MCF 10A (cell line): Measurements from ENCODE around the gene CCDC15. TPM values are rescaled to one million over a fixed set of nuclear protein-coding genes. Genes with fewer than 3 reads are reported as not detected.

ENCODE experiments used
- BruUV-seq: library from RNA; stranded (reverse); fragments of 400-500 nt; replicated peaks from 2 replicates; lab custom pipeline; 2021; lab: Mats Ljungman, UMichigan
- CTCF ChIA-PET: fragments of 300-600 bp; sonication (Branson Sonifier 250); formaldehyde crosslinking; extraction: SDS; loops from one replicate; lab custom pipeline; 2021; ENCODE audit warnings: antibody characterized with exemption, inconsistent platforms; lab: Yijun Ruan, JAX
- POLR2A ChIA-PET: fragments of 300-600, 350-650 bp; sonication (Branson Sonifier 250); formaldehyde crosslinking; extraction: SDS; loops from one replicate; lab custom pipeline; 2020; ENCODE audit warnings: antibody characterized with exemption, inconsistent platforms; lab: Yijun Ruan, JAX
- DNase-seq: peaks from one replicate; pipeline ENCODE4 v3.0.0-alpha.2; 2018; ENCODE audit not compliant: unreplicated experiment
- H3K27ac Mint-ChIP-seq: one replicate; pipeline ENCODE4 v1.8.0; 2022; ENCODE audit warnings: mild to moderate bottlenecking, low read depth, mixed read lengths; ENCODE audit not compliant: unreplicated experiment
- H3K27me3 Mint-ChIP-seq: one replicate; pipeline ENCODE4 v1.8.0; 2022; ENCODE audit warnings: mixed read lengths; ENCODE audit not compliant: insufficient read depth, unreplicated experiment
- H3K36me3 Mint-ChIP-seq: one replicate; pipeline ENCODE4 v1.8.0; 2022; ENCODE audit warnings: mild to moderate bottlenecking, moderate library complexity, mixed read lengths; ENCODE audit not compliant: insufficient read depth, unreplicated experiment
- H3K4me1 Mint-ChIP-seq: one replicate; pipeline ENCODE4 v1.8.0; 2022; ENCODE audit warnings: mixed read lengths; ENCODE audit not compliant: insufficient read depth, unreplicated experiment
- H3K4me3 Mint-ChIP-seq: one replicate; pipeline ENCODE4 v1.8.0; 2022; ENCODE audit warnings: mild to moderate bottlenecking, moderate library complexity, mixed read lengths; ENCODE audit not compliant: unreplicated experiment
- H3K9me3 Mint-ChIP-seq: one replicate; pipeline ENCODE4 v1.8.0; 2022; ENCODE audit warnings: mixed read lengths; ENCODE audit not compliant: unreplicated experiment
- CTCF ChIP-seq: fragments of 200-600 bp; IDR thresholded peaks from one replicate; pipeline ENCODE4 v1.8.0; 2022; ENCODE audit warnings: antibody characterized with exemption, mild to moderate bottlenecking; ENCODE audit not compliant: unreplicated experiment
- intact Hi-C: fragments of 100-400 bp; cut with micrococcal nuclease; formaldehyde crosslinking; loops from 2 replicates; pipeline ENCODE4 v1.14.1; 2022
- total RNA-seq: library from RNA; stranded (reverse); gene quantifications from 2 replicates; pipeline ENCODE4 v1.2.3, GENCODE V29; 2022

CCDC15 gene
- total RNA-seq, 1 experiment from 2014 or later = 2.8 TPM

DNA sequence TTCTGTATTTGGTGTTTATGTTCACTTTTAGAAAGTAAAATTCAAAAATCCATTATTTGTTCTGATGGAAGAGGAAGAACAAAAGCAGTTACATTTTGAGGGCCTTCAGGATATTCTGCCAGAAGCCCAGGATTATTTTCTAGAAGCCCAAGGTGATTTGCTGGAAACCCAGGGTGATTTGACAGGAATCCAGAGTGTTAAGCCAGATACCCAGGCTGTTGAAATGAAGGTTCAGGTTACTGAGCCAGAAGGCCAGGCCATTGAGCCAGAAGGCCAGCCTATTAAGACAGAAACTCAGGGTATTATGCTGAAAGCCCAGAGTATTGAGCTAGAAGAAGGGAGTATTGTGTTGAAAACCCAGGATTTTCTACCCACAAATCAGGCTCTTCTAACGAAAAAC, 33.1 kb downstream of the CCDC15 start:
- no TSS peak for BruUV-seq
- no peaks in the 10 kb centered on the region for H3K9me3 Mint-ChIP-seq
- no peaks in the 10 kb centered on the region for H3K27me3 Mint-ChIP-seq
- TF ChIP-seq CTCF = no peak
- intact Hi-C loops = no loop called here
- CTCF ChIA-PET = no interaction called here
- H3K4me1 Mint-ChIP-seq = no peaks in the 10 kb centered on the region
- POLR2A ChIA-PET = no interaction called here
- DNase-seq = no peak
- H3K4me3 Mint-ChIP-seq = no peak overlapping the region
- H3K36me3 Mint-ChIP-seq = peaks cover 12% of the 10 kb centered on the region
- no peak overlapping the region for H3K27ac Mint-ChIP-seq

GRCh38 chr11:124988063-124988462, 34.1 kb downstream of the CCDC15 start:
- CTCF ChIA-PET = no interaction called here

DNA sequence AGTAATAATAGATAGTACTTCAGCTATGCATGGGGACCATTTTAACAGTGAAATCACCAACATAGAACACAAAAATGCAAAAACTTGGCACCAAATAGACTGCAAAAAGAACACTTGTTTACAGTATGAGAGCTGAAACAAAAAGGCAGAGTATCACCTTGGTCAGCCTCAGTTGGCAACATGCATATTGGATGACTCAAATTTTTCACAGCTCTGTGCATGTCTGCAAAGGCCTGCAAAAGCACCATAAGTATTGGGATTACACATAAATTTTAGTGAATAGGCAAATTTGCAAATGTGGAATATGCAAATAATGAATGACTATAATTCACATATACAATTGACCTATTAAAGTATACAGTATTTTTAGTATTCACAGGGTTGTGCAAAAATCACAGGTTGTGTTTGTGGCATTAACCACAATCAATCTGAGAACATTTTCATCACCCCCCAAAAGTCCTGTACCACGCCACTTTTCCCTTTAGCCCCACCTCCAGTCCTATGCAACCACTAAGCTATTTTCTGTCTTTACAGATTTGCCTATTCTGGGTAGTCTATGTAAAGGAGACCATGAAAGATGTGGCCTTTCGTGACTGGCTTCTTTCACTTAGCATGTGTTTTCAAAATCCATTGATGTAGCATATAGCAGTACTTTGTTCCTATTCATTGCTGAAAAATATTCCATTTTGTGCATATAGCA, 47.2 kb downstream of the CCDC15 start:
- no peak overlapping the region for H3K27ac Mint-ChIP-seq
- BruUV-seq = no TSS peak
- no peaks in the 10 kb centered on the region for H3K4me1 Mint-ChIP-seq
- peaks cover 11% of the 10 kb centered on the region for H3K36me3 Mint-ChIP-seq
- ChIA-PET POLR2A (no interaction called here), CTCF (interaction anchor here (0.6 to 2.4 kb wide), 4 partner anchors 21 to 463 kb away, joined by 3 to 9 read pairs (median 3); no protein-coding TSS in a partner anchor)
- intact Hi-C loops = no loop called here
- no peak for TF ChIP-seq CTCF
- no peak overlapping the region for H3K4me3 Mint-ChIP-seq
- H3K9me3 Mint-ChIP-seq = peaks cover 8% of the 10 kb centered on the region
- no peak for DNase-seq
- no peaks in the 10 kb centered on the region for H3K27me3 Mint-ChIP-seq

More at GRCh38 chr11:124988063-124988462, 34.1 kb downstream of the CCDC15 start:
- BruUV-seq = no TSS peak
- Mint-ChIP-seq H3K4me1 (no peaks in the 10 kb centered on the region), H3K27me3 (no peaks in the 10 kb centered on the region), H3K27ac (no peak overlapping the region), H3K4me3 (no peak overlapping the region), H3K36me3 (peaks cover 14% of the 10 kb centered on the region), H3K9me3 (no peaks in the 10 kb centered on the region)
- no peak for TF ChIP-seq CTCF
- intact Hi-C loops = no loop called here
- DNase-seq = no peak
- POLR2A ChIA-PET = no interaction called here

DNA sequence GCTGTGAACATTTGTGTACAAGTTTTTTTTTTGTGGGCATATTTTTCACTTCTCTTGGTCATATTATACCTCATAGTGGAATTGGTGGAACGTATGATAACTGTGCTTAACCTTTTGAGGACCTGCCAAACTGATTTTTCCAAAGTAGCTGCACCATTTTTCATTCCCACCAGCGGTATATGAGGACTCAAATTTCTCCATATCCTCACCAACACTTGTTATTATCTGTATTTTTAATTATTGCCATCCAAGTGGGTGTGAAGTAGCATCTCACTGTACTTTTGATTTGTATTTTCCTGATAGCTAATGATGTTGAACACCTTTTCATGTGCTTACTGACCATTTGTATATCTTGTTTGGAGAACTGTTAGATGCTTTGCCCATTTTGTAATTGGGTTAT, 47.8 kb downstream of the CCDC15 start:
- no TSS peak for BruUV-seq
- ChIA-PET CTCF (interaction anchor here (1.3 to 2.4 kb wide), 2 partner anchors 21 to 140 kb away, joined by 3 to 9 read pairs; no protein-coding TSS in a partner anchor), POLR2A (interaction anchor here (0.6 kb wide), 1 partner anchor 512 kb away, joined by 3 read pairs; no protein-coding TSS in a partner anchor)

More for the DNA sequence above, 47.8 kb downstream of the CCDC15 start:
- Mint-ChIP-seq H3K27ac (no peak overlapping the region), H3K27me3 (no peaks in the 10 kb centered on the region), H3K4me1 (no peaks in the 10 kb centered on the region), H3K9me3 (peaks cover 8% of the 10 kb centered on the region), H3K4me3 (no peak overlapping the region), H3K36me3 (peaks cover 11% of the 10 kb centered on the region)
- DNase-seq = no peak
- TF ChIP-seq CTCF = no peak
- intact Hi-C loops = no loop called here
